PC-9 (cell line): ENCODE data around the gene TMEM267. TPM values are rescaled to one million over a fixed set of nuclear protein-coding genes. Genes with fewer than 3 reads are reported as not detected.

ENCODE experiments used
- BruUV-seq: library from RNA; stranded (reverse); fragments of 400-500 nt; replicated peaks from 2 replicates; lab custom pipeline; 2021; lab: Mats Ljungman, UMichigan
- CTCF ChIA-PET: fragments of 300-600 bp; sonication (Branson Sonifier 250); formaldehyde crosslinking; loops from one replicate; lab custom pipeline; 2022; ENCODE audit warnings: antibody characterized with exemption; lab: Charles Lee
- POLR2A ChIA-PET: fragments of 300-600 bp; sonication (Branson Sonifier 250); formaldehyde crosslinking; loops from one replicate; lab custom pipeline; 2022; ENCODE audit warnings: antibody characterized with exemption; ENCODE audit not compliant: unreplicated experiment; lab: Charles Lee
- DNase-seq, 2 experiments: peaks; one replicate each; pipeline versions ENCODE4 v3.0.0 to v3.0.0-alpha.2; 2015 to 2022; ENCODE audit warnings: mixed read lengths in 1 of 2
- H2AFZ ChIP-seq: fragments of 200-600 bp; sonication (generic); 2 replicates; pipeline ENCODE4 v1.8.1; 2017; ENCODE audit warnings: antibody characterized with exemption
- H3F3A ChIP-seq: fragments of 200-600 bp; sonication (generic); 2 replicates; pipeline ENCODE4 v1.8.1; 2017; ENCODE audit warnings: antibody characterized with exemption, mild to moderate bottlenecking, low read depth; ENCODE audit not compliant: insufficient read depth
- H3K27ac ChIP-seq: fragments of 200-600 bp; sonication (generic); 2 replicates; pipeline ENCODE4 v1.6.1; 2016; ENCODE audit warnings: mixed run types
- H3K27me3 ChIP-seq: fragments of 200-600 bp; sonication (generic); 2 replicates; pipeline ENCODE4 v1.6.1; 2016; ENCODE audit warnings: low read depth, mixed run types; ENCODE audit not compliant: insufficient read depth
- H3K36me3 ChIP-seq: fragments of 200-600 bp; sonication (generic); 2 replicates; pipeline ENCODE4 v1.6.1; 2016; ENCODE audit warnings: low read depth, mixed run types
- H3K4me1 ChIP-seq: fragments of 200-600 bp; sonication (generic); replicated peaks from 2 replicates; pipeline ENCODE4 v1.6.1; 2016; ENCODE audit warnings: mixed run types; ENCODE audit not compliant: insufficient read depth
- H3K4me2 ChIP-seq: fragments of 200-600 bp; sonication (generic); 2 replicates; pipeline ENCODE4 v1.6.1; 2017; ENCODE audit warnings: mixed run types
- H3K4me3 ChIP-seq: fragments of 200-600 bp; sonication (generic); 2 replicates; pipeline ENCODE4 v1.6.1; 2016; ENCODE audit warnings: mixed run types
- H3K79me2 ChIP-seq: fragments of 200-600 bp; sonication (generic); 2 replicates; pipeline ENCODE4 v1.6.1; 2017; ENCODE audit warnings: low read depth, mixed run types
- H3K9me2 ChIP-seq: fragments of 200-600 bp; sonication (generic); 2 replicates; pipeline ENCODE4 v1.8.1; 2017; ENCODE audit warnings: mild to moderate bottlenecking; ENCODE audit not compliant: insufficient read depth
- H3K9me3 ChIP-seq: fragments of 200-600 bp; sonication (generic); 2 replicates; pipeline ENCODE4 v1.8.1; 2016; ENCODE audit warnings: low read depth; ENCODE audit not compliant: insufficient read depth
- H4K20me1 ChIP-seq: fragments of 200-600 bp; sonication (generic); 2 replicates; pipeline ENCODE4 v1.8.1; 2017; ENCODE audit not compliant: insufficient read depth
- CTCF ChIP-seq: fragments of 200-600 bp; sonication (generic); conservative IDR thresholded peaks from 2 replicates; pipeline ENCODE4 v1.6.1; 2017; ENCODE audit warnings: mixed run types, antibody characterized with exemption, mild to moderate bottlenecking, moderate library complexity
- EZH2 ChIP-seq: fragments of 200-600 bp; sonication (generic); IDR thresholded peaks from 2 replicates; pipeline ENCODE4 v1.8.0; 2017; ENCODE audit warnings: antibody characterized with exemption, low read depth
- intact Hi-C: fragments of 100-400 bp; cut with micrococcal nuclease; formaldehyde crosslinking; loops from one replicate; pipeline ENCODE4 v1.10.0; 2022; ENCODE audit not compliant: unreplicated experiment
- total RNA-seq: library from RNA; stranded (reverse); gene quantifications from 2 replicates; pipeline ENCODE4 v1.2.3, GENCODE V29; 2021

Gene TMEM267
- total RNA-seq, 1 experiment from 2014 or later, result 30.2 TPM

- Histone ChIP-seq H2AFZ (no peak overlapping the region), H3K27me3 (no peaks in the 10 kb centered on the region), H3K4me2 (no peak overlapping the region), H3F3A (peaks cover 17% of the 10 kb centered on the region; the same call in 1 of the 2 replicates), H4K20me1 (no peaks in the 10 kb centered on the region), H3K9me3 (no peaks in the 10 kb centered on the region), H3K4me3 (no peak overlapping the region), H3K79me2 (peaks cover 22% of the 10 kb centered on the region), H3K4me1 (peaks cover 21% of the 10 kb centered on the region), H3K9me2 (no peaks in the 10 kb centered on the region), H3K27ac (no peak overlapping the region), H3K36me3 (peaks cover 7% of the 10 kb centered on the region; the same call in 1 of the 2 replicates)
- ChIA-PET POLR2A (interaction anchor here (0.6 kb wide), 1 partner anchor 422 kb away, joined by 3 read pairs; no protein-coding TSS in a partner anchor), CTCF (interaction anchor here (0.7 kb wide), 1 partner anchor 26 kb away, joined by 3 read pairs; no protein-coding TSS in a partner anchor)
- TF ChIP-seq EZH2, result no peak
- DNase-seq, result no peak
- intact Hi-C loops, result no loop called here
- no TSS peak for BruUV-seq
Observed at GRCh38 chr5:43486353-43486752, 2.7 kb upstream of the TMEM267 start.

- Histone ChIP-seq H3K4me3 (no peak overlapping the region), H3K27me3 (no peaks in the 10 kb centered on the region), H4K20me1 (no peaks in the 10 kb centered on the region), H3K9me2 (no peaks in the 10 kb centered on the region), H3K36me3 (peaks cover 7% of the 10 kb centered on the region; the same call in 1 of the 2 replicates), H3K9me3 (no peaks in the 10 kb centered on the region), H3K27ac (peak overlapping the region; percentile 14; the same call in 1 of the 2 replicates), H3K4me2 (peak overlapping the region; percentile 75; the same call in 1 of the 2 replicates), H3K4me1 (peaks cover 21% of the 10 kb centered on the region), H3K79me2 (peaks cover 27% of the 10 kb centered on the region), H3F3A (peaks cover 17% of the 10 kb centered on the region; the same call in 1 of the 2 replicates), H2AFZ (peak overlapping the region; percentile 13; the same call in 1 of the 2 replicates)
- TF ChIP-seq EZH2 (no peak), CTCF (no peak)
- BruUV-seq, result no TSS peak
- DNase-seq, result peak in 1 of 2 experiments; percentile 51
- CTCF ChIA-PET, result interaction anchor here (0.6 to 4.0 kb wide), 5 partner anchors 63 to 1428 kb away, joined by 3 to 53 read pairs (median 5); no protein-coding TSS in a partner anchor
- intact Hi-C loops, result no loop called here
- POLR2A ChIA-PET, result interaction anchor here (0.7 kb wide), 2 partner anchors 36 to 63 kb away, joined by 4 to 10 read pairs; no protein-coding TSS in a partner anchor
Observed at GRCh38 chr5:43485406-43485805, 1.7 kb upstream of the TMEM267 start.

- TSS peak; percentile 93 for BruUV-seq
- DNase-seq, result peak; percentile 85 to 95
- Histone ChIP-seq H3F3A (peaks cover 17% of the 10 kb centered on the region), H3K4me1 (peaks cover 21% of the 10 kb centered on the region), H3K4me2 (peak overlapping the region; percentile 75), H3K36me3 (peaks cover 5% of the 10 kb centered on the region; the same call in 1 of the 2 replicates), H3K4me3 (peak overlapping the region; percentile 69), H4K20me1 (no peaks in the 10 kb centered on the region), H3K79me2 (peaks cover 36% of the 10 kb centered on the region), H2AFZ (peak overlapping the region; percentile 92), H3K27me3 (no peaks in the 10 kb centered on the region), H3K9me2 (no peaks in the 10 kb centered on the region), H3K9me3 (no peaks in the 10 kb centered on the region), H3K27ac (peak overlapping the region; percentile 86)
- CTCF ChIA-PET, result interaction anchor here (0.5 to 4.0 kb wide), 42 partner anchors 20 to 1581 kb away, joined by 3 to 53 read pairs (median 5); partner anchors contain the start of genes C5orf34, HMGCS1, NIM1K and NNT
- intact Hi-C loops, result loop anchor here (1.0 to 5.0 kb wide), 5 partner anchors 252 to 577 kb away; no protein-coding TSS in a partner anchor
- POLR2A ChIA-PET, result interaction anchor here (0.5 to 1.8 kb wide), 25 partner anchors 31 to 1580 kb away, joined by 3 to 51 read pairs (median 5); partner anchors contain the start of genes C5orf34, HMGCS1, RIMOC1 and ZNF131
- TF ChIP-seq EZH2 (no peak), CTCF (peak; percentile 97)
Observed at GRCh38 chr5:43484106-43484849, 613 bp upstream of the TMEM267 start.
